Measurements from ENCODE around the gene C21orf58. TPM values are rescaled to one million over a fixed set of nuclear protein-coding genes. Genes with fewer than 3 reads are reported as not detected.
A peak's percentile ranks its signal among the peaks of the same experiment; 100 is the strongest.

Gene C21orf58
- total and polyA plus RNA-seq, 2 experiments from 2014 or later = 17.7 to 23.9 TPM

- Histone ChIP-seq H2AFZ (no peak overlapping the region), H3K27me3 (ENCODE audit: insufficient read depth) (no peaks in the 10 kb centered on the region), H3F3A (replicated peaks; ENCODE audit: low read depth) (0 out of 2 replicates have a peak, but pooled peaks cover 3% of the 10 kb centered on the region), H3K79me2 (replicated peaks; ENCODE audit: insufficient read depth) (no peaks in the 10 kb centered on the region), H3K27ac (ENCODE audit: low read depth) (no peak overlapping the region), H3K4me2 (no peak overlapping the region), H3K36me3 (ENCODE audit: insufficient read depth) (peaks cover 10% of the 10 kb centered on the region), H3K4me1 (ENCODE audit: insufficient read depth) (peaks cover 11% of the 10 kb centered on the region; the same call in 1 of the 2 replicates), H3K4me3 (no peak overlapping the region), H3K9me2 (ENCODE audit: insufficient read depth) (no peaks in the 10 kb centered on the region), H4K20me1 (replicated peaks; ENCODE audit: insufficient read depth) (no peaks in the 10 kb centered on the region; the same call in 1 of the 2 replicates)
- Mint-ChIP-seq H3K27ac (no peak overlapping the region), H3K9me3 (no peaks in the 10 kb centered on the region), H3K36me3 (ENCODE audit: low read depth) (peaks cover 31% of the 10 kb centered on the region; the same call in 2 of the 3 replicates), H3K4me1 (peaks cover 9% of the 10 kb centered on the region; the same call in 2 of the 3 replicates), H3K27me3 (ENCODE audit: insufficient read depth, low read depth, poor library complexity) (peaks cover 12% of the 10 kb centered on the region), H3K4me3 (no peak overlapping the region)
- TF ChIP-seq CTCF (conservative IDR thresholded peaks at IDR 0.05; ENCODE audit: low read depth in 2 of 2) (peak; percentile 26 to 61; a peak in 3 of 4 replicates), ZNF462 (CRISPR knock-in tag; IDR thresholded peaks at IDR 0.05) (no peak)
- ATAC-seq (peak; percentile 16), DNase-seq (ENCODE audit: low spot score) (peak; percentile 55)
These were observed 9.1 kb downstream of the C21orf58 start for GRCh38 chr21:46314441-46315020.

Data from GM23338 (cell line).